ELF-1 (cell line): ENCODE measurements around the gene IGSF9.

Source experiments
- DNase-seq: peaks from one replicate; pipeline ENCODE4 v3.0.0-alpha.2; 2016; ENCODE audit warnings: low read depth, low spot score

The IGSF9 gene

DNA sequence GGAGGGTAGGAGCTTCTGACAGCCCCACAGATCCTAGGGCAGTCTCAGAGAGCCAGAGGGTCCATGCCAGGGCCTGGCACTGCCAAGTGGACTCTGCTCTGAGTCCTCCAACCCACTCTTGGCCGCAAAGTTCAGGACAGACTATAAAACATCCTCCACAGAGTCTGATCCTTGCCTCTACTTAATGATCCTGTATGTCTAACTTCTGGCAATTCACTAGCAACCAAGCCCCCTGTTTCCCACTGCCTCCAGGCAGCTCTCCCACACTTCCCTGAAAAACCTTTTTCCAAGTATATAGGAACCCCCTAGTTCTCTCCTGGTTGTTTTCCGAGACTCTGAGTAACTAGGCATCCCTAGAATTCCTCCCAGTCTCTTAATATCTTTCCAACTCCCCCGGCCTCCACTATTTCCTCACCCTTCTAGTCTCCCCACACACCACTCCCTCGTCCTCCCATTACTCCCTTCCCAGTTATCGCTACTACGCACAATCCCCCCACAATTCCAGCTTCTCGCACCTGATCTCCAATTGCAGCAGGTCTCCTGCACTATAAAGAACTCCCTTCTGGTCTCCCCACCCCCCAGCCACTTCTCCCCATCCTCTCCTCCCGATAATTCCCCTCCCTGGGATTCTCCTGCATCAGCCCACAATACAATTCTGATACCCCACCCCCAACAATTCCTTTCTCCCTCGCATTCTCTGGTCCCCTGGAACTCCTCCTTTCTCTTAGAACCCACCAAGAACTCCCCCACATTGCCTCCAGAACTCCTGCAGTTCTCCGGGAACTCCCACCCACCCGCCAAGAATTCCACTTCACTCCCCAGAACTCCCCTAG is 574 bp downstream of the IGSF9 start:
- no peak for DNase-seq

DNA sequence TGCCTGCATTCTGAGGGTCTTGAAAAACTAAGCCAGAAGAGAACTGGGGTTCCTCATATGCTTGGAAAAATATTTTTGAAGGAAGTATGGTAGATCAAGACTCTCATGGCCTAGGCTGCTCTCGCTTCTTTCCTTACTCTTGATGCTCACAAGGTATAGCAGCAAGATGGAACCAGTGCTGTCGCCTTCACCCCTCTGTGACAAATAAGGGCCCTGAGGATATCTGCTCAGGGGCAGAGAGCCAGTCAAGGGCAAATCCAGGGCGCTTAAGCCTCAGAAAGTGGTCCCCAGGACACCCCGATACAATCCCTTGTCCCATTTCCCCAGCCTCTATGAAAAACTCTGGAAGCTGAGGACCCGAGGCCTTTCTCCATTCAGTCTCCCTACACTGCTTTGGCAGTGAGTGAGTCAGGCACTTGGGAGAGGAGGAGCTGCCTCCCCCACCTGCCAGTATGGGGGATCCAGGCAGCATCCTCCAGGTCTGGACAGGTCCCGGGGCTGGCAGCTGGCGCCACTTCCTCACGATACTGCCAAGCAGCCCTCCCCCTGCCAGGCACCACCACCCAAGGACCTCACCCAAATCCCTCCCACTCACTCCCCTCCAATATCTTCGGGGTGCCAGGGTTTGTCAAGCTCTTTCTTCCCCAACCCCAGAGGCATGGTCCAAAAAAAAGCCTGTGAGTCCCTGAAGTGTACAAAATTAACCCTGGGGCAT is 1.3 kb downstream of the IGSF9 start:
- no peak for DNase-seq

DNA sequence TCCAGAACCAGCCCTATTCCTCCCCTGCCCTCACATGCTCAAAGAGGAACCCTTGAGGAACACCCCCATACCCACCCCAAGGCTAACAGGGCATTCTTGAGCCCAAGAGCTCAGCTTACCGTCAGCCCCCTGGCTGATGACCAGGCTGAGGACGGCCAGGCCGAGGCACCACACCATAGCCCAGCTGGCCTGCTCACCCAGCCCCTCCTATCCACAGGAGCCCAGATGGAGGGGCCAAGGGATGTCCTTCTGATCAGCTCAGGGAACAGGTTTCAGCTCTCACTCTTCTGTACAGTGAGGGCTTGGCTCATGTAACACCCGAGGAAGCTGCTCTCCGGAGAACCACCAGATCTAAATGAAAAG is 2.2 kb downstream of the IGSF9 start:
- no peak for DNase-seq

DNA sequence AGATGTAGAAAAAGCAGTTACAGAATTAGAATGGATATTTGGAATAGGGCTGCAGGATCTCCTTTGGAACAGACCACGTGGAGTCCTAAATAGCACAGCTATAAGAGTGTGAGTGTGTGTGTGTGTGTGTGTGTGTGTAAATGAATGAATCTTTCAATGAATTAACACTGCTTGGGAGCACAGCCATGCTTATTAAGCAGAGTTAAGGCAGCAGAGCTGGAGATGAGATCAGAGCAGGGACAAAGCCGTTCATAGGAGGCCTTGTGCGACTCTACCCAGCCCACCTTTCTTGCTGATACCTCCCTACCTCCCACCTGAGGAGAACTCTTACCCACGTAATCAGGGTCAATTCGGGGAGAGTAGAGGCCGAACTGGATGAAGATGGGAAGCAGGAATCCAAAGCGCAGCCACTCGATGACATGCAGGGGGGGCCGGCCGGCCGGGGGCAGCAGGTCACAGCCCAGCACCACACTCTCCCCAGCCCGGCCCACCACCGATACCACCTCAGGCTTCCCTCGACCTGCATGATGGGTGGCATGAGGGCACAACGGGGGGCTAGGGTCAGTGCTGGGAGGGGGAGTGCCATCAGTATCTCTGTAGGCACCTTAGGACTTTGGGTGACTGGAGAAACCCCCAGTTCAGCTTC is 2.7 kb downstream of the IGSF9 start:
- no peak for DNase-seq

DNA sequence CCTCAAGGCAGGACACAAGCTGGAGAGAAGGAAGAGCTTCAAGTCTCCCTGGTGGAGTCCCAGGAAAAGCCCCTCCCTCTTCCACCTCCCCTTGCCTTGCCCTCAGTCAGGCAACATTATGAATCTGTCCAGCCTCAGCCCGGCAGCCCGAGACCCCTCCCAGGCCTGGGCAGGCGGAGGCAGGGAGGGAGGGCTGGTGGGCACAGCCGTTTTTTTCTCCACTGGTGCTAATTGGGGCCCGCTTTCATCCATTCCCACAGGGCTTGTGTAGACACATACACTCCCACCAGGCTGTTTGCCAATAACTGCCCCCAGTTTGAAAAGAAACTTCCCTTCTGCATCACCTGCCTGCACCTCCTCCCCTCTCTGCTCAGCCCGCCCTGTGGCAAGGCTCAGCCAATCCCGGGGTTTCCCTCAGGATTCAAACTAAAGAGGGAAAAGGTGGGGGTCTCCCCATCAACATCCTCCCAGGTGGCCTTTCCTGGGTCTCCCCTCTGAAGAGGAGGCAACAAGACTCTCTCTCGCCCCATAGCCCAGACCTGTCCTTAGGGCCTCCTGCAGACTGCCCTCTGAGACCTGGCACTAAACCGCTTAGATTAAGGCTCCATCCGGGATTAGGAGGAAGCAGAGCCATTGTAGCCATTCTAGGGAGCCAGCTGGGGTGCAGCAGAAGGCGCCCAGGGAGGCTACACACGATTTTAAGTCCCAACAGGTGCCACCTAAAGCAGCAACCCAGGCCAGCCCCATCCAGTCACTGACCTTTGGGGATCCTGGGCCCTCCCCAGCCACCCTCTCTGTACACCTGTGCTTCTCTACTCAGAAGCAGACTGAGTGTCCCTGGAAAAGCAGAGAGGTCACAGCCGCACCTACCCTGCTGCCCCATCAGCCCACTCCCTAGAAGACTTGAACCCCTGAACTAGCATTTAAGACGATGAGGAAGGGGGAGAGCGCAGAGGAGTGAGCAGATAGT is 3.5 kb downstream of the IGSF9 start:
- DNase-seq: no peak

DNA sequence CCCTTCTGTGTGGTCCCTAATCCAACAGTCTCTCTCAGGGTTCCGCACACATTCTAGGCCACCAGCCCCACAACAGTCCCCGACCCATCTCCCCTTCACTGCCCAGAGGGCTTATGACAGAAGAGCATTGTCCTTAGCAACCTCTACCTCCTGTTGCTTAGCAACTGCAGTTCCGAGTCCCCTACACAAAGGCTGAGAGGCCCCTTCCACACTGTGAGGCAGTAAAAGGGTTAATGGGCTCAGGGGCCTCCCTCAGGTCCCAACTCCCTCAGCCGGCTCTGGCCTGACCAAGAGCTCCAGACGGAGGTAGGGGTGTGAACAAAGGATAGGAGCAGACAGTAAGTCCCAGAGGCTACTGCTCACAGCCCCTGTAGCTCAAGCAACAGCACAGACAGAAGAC is 4.3 kb downstream of the IGSF9 start:
- DNase-seq: peak; percentile 67

DNA sequence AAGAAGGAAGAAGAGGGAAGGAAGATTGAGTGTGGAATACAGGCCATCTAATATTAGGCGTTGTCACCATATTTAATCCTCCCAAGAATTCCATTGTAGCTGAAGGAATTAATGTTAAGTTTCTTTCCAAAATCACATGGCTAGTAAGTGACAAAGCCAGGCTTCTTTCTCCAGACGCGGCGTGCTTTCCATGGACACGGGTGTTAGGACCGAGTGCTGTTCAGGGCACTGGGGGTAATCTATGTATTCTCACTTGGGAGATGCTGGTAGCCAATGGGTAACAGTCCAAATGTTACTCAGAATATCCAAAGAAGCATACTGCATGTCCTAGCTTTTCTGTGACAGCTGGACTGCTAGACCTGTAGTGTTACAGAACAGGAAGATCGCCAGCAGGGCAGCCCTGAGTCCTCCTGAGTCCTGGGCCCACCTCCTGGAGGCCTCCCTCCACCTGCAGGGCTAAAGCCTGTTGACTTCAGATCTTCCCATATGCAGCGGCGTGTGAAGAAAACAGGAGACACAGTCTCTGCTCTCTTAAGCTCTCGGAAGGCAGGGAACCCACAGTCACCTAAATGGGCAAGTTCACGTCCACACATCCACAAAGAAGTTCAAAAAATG is 5.3 kb downstream of the IGSF9 start:
- no peak for DNase-seq

DNA sequence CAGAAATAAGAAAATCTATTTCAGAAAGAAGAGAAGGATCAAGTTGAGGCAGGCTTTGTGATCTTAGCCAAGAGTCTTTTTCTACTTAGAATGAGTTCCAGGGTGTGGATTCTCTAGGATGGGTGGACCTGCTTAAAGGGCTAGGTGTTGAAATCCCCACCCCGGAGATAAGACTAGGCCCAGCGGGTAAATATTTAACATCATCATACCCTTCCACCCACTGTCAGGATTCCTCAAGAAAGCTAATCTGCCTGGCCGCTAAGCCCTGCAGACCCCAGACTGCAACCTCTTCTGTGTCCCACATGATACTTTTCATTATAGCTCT is 5.8 kb downstream of the IGSF9 start:
- DNase-seq: no peak

DNA sequence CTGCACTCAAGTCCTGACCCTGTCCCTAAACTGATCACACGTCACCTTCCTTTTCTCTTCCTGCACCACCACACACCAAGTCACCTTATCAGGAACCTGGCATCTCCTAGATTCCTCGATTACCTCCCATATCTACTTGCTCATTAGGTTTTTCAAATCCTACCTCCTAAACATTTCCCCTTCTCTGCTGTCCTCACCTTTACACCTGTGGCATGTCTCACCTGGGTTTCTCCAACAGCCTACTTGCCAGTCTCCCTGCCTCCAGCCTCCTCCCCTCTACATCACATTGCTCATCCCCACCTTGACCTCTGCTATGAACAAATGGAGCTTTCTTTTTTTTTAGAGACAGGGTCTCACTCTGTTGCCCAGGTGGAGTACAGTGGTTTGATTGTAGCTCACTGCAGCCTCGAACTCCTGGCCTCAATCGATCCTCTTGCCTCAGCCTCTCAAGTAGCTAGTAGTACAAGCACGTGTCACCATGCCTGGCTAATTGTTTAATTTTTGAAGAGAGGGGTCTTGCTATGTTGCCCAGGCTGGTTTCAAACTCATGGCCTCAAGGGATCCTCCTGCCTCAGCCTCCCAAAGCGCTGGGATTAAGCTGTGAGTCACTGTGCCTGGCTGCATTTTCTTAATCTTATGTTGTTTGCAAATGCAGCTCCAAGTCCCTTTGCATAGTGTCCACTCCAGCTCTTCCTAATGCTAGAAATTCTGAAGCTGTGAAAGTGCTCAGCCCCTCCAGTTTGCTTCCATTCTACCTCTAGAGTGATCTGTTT is 6.3 kb downstream of the IGSF9 start:
- DNase-seq: no peak

DNA sequence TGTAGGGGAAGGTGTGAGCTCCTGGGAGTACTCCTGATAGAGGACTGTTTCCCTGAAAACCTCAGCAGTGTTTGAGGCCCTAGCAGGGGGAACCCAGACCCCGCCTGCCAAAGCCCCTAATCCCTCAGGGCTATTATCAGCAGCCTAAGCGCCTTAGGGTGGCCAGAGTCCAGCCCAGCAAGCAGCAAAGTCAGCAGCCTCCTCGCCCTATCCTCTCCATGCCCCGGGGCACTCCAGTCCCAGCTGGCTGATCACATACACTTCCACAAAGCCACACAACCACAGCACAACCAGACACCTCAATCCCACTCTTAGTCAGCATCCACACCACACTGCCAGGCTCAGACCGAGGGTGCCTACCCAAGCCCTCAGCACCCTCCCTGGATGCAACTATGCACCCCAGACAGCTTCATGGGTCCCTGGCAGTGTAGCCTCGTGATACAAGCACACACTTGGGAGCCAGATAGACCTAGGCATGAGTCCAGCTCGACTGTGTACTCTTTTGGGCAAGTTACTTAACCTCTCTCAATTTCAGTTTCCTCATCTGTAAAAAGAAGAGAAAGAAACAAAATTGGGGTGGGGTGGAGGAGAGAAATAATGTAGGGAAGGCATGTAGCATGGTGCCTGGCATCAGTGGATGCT is 7.1 kb downstream of the IGSF9 start:
- peak; percentile 48 for DNase-seq

DNA sequence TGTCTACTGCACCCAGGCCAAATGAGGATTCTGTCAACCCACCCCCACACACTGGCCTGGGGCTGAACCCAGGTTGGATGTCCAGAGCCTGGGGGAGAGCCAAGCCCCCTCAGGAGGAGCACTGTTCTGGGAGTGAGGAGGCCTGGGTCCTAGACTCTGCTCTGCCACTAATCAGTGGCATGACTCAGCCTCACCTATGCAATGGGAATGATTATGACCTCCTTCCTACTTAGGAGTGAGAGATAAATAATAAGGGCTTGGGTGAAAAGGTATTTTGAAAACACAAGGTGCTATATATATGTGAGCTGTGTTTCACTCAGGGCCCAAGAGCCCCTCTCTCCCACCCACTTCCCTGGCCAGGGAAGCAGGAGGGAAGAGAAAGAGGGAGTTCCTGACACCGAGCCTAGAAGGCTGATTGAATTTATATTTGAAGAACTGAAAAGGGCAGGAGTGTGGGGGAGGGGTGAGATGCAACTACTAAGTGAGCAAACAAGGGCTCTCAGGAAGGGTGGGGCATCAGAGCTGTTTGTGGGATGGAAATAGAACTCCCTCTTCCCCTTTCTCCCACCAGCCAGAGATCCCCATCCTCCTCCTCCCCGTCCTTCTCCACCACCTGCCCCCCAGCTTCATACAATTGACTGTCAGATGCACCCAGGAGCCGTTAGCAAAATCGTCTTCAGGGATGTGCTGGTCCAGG is 8.2 kb downstream of the IGSF9 start:
- DNase-seq: no peak

DNA sequence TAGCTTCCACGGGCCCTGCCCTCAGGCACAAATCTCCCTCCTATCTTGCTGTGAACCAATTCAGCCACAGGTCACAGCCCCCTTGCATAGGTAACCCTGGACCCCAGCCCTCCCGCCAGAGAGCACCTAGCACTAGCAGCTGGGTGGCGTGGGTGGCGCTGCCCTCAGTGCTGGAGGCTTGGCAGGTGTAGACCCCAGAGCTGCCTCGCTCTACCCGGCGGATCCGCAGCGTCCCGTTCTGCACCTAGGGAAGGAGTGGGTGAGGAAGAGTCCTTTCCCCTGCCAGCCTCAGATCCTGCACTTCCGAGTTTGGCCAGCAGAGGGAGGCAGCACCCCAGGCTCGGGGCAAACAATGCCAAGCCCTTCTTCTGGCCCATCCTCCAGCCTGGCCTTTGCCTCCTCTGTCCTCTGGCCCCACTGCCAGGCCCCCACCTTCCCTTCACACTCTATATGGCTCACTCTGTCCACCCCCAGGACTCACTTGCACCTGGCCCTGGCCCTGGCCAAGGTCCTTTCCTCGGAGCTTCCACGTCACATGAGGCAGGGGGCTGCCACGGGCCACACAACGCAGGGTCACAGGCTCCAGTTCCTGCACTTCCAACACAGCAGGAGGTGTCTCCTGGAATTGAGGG is 9.0 kb downstream of the IGSF9 start:
- DNase-seq: peak; percentile 91

DNA sequence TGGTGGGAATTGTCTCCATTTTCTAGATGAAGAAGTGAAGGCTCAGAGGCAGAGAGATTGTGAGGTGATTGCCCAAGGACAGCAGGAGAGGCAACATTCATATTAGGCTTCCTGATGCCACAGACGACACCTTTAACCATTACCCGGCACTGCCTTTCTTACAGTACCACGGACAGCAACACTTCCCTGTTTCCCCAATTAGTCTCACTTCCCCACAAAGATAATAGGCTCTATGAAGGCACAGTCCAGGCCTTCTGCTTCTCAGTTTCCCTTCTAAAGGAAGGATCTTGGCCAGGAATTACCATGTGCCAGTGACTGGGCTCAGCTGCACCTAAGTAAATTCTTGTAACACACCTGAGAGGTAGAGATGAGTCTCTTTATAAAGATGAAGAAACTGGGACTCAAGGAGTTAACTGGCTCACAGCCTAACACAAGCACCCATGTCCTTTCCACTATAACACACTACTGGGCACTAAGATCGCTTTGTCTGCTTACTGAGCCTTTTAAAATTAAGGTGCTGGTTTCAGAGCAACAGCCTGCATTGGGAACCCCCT is 9.6 kb downstream of the IGSF9 start:
- no peak for DNase-seq

DNA sequence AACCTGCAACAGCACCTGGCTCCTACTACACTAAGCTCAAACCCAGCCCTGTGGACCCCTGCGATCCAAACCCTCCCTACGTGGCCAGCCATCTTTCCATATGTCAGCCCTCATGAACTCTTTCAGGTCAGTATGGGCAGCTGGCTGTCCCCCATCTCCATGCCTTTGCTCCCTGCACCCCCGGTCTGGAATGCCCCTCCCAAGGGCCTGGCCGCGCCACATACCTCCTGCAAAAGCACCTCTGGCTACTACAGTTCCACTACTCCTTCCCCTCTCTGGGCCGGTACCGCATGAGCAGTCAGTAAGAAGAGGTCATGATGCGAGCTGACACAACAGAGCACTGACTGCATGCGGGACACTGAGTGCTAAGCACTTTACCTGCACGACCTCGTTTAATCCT is 10.1 kb downstream of the IGSF9 start:
- no peak for DNase-seq

DNA sequence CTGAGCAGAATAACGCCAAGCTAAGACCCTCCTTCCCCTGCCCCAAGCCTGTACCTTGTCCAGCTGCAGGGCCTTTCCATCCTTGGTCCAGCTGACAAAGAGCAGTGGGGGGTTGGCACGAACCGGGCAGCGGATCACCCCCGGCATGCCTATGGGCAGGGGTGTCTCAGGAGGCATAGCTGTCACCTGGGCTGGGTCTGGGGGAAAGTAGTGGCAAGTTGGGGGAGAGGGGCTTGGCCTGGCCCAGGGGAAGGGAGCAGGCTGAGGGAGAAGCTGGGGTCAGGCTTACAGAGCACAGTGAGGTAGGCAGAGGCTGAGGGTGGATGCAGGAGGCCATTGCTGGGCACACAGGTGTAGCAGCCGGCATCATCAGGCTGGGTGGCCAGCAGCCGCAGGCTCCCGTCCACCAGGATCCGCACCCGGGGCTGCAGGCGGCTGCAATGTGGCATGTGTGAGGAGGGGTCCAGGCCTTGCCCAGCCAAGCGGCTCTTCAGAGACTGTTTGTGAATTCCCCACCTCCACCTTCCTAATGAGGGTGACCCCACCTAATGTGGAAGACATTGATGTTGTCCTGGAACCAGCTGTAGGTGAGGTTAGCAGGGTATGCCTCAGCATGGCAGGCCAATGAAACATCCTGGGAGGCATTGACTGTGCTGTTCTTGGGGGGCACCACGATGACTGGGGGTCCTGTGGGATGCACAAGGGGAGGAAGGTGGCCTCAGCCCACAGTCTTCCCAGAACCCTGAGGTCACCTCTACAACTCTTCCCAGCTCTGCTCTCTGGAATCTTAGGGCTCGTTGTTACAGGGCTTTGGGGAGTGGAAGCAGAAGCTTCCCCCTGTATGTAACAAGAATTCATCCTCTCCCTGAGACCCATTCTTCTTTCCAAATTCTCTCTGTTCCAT is 11.0 kb downstream of the IGSF9 start:
- DNase-seq: no peak

DNA sequence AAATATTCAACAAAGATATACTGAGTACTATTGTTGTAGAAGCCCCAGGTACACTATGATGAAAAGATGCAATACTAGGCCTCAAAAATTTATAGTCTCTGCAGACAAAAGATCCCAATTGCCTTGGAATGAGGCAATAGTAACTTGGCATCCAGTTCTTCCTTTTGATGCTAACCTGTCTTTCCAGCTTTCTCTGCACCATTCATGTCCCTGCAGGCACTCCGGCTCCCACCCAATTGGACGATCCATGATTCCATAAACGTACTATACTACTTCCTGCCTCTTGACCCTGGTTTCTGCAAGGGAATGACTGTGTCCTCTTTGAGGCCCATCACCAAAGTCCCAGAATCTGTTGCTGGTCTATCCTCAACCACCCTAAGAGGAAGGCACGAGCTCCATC is 12.1 kb downstream of the IGSF9 start:
- no peak for DNase-seq
